Effector memory CD8-positive, alpha-beta T cell (primary cell): ENCODE measurements around the gene DIS3L2.
A peak's percentile ranks its signal among the peaks of the same experiment; 100 is the strongest.

ENCODE experiments used
- ATAC-seq: fragments of 150-1000 bp; cut with Tn5 transposase; replicated peaks from 2 replicates; pipeline ENCODE4 v1.10.0; 2021; ENCODE audit warnings: mild to moderate bottlenecking, moderate library complexity
- DNase-seq, 3 experiments: peaks; one replicate each; pipeline ENCODE4 v3.0.0; 2021
- H3K27ac Mint-ChIP-seq, 2 donors: one replicate each; pipeline ENCODE4 v1.8.0; 2022; ENCODE audit warnings: mild to moderate bottlenecking in 2 of 2, mixed read lengths in 2 of 2, moderate library complexity in 2 of 2
- H3K27me3 Mint-ChIP-seq, 2 donors: one replicate each; pipeline ENCODE4 v1.8.0; 2022; ENCODE audit warnings: mixed read lengths in 2 of 2
- H3K36me3 Mint-ChIP-seq: one replicate; pipeline ENCODE4 v1.8.0; 2022; ENCODE audit warnings: mild to moderate bottlenecking, moderate library complexity, mixed read lengths; ENCODE audit not compliant: insufficient read depth
- H3K4me1 Mint-ChIP-seq, 2 donors: one replicate each; pipeline ENCODE4 v1.8.0; 2022; ENCODE audit warnings: low read depth in 2 of 2, mixed read lengths in 2 of 2
- H3K4me3 Mint-ChIP-seq, 2 donors: one replicate each; pipeline ENCODE4 v1.8.0; 2022; ENCODE audit warnings: mild to moderate bottlenecking in 2 of 2, mixed read lengths in 2 of 2, moderate library complexity in 2 of 2
- H3K9me3 Mint-ChIP-seq, 2 donors: one replicate each; pipeline ENCODE4 v1.8.0; 2022; ENCODE audit warnings: mixed read lengths in 2 of 2

The DIS3L2 gene

DNA sequence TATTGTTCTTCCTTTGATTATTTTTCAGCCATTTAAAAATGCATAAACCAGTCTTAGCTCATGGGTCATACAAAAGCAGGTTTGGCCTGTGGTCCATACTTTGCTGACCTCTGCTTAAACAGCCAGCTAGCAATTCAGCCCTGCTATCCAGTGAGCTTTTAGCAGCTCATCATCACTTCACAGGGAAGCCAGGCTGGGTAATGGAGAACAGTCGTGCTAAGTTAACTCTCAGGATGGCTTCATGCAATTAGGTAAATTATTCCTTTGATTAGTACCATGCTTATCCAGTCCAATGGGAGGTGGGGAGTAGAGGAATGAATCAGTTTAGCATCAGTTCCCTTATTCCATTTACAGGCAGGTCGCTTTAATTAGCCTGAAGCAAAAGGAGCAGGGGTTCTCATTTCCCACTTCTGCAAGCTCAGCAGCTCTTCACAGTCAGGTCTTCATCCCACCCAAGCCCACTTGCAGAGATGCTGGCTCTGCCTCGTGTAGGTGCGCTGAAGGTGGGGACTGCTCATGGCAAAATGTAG, 307.2 kb downstream of the DIS3L2 start:
- H3K27me3 Mint-ChIP-seq, result no peaks in the 10 kb centered on the region
- H3K27ac Mint-ChIP-seq, result no peak overlapping the region
- H3K4me1 Mint-ChIP-seq, result no peaks in the 10 kb centered on the region
- DNase-seq, result no peak
- H3K36me3 Mint-ChIP-seq, result peaks cover 13% of the 10 kb centered on the region
- H3K4me3 Mint-ChIP-seq, result no peak overlapping the region
- no peaks in the 10 kb centered on the region for H3K9me3 Mint-ChIP-seq
- no peak for ATAC-seq

DNA sequence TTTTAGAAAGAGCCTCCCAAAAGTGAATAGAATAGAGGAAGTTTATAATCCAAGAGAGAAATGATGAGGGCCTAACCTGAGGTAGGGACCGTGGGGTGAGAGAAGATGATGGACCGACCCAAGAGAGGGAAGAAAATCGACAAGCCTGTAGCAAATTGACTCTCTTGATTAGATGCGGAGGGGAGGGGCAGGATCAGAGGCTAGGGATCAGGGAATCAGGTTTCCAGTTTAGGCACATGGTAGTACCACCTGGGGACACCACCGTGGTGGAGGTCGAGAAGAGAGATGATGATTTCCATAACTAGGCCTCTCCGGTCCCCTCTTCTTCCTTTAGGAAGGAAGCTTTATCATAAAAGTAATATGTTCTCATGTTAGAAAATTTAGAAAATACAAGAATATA, 308.4 kb downstream of the DIS3L2 start:
- H3K27ac Mint-ChIP-seq, result peak overlapping the region in 1 of 2 donors; percentile 33
- ATAC-seq (no peak), DNase-seq (no peak)
- no peaks in the 10 kb centered on the region for H3K9me3 Mint-ChIP-seq
- no peaks in the 10 kb centered on the region for H3K4me1 Mint-ChIP-seq
- H3K36me3 Mint-ChIP-seq, result peaks cover 7% of the 10 kb centered on the region
- no peaks in the 10 kb centered on the region for H3K27me3 Mint-ChIP-seq
- H3K4me3 Mint-ChIP-seq, result no peak overlapping the region

DNA sequence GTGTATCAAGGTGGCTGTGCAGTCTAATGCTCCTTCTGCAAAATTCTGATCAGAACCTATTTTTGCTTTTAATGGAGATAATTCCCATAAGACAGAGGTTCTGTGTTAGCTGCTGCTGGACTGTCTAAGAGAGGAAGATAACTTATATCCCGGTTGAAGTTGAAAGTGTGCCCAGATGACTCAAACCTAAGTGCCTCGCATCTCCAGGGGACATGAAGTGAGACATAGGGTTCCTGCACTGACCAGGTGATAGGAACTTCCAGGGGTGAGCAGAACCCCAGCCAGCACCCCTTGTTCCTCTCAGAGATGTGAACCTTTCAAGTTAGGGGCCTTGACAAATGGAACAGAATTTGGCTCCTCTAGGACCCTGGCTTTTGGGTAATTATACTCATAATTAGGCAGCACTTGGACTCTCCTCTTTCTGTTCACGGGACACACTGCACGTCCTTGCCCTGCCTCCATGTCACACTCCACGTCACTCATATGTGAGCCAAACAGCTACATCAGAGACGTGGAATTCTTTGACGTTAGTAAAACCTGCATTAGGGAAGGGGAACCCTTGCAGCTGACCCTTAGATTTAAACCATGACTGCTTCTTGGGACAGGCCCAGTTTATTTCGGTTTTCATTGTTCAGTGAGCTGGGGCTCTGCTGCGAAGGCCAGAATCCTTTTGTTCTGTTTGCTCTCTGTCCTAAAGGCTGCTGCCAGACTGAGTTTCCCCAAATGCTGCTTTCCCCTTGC, 312.6 kb downstream of the DIS3L2 start:
- Mint-ChIP-seq H3K27me3 (no peaks in the 10 kb centered on the region), H3K9me3 (no peaks in the 10 kb centered on the region), H3K4me3 (no peak overlapping the region), H3K36me3 (peaks cover 3% of the 10 kb centered on the region), H3K4me1 (peaks cover 0 to 2% of the 10 kb centered on the region in 2 donors), H3K27ac (peak overlapping the region in 1 of 2 donors; percentile 15)
- DNase-seq (no peak), ATAC-seq (no peak)

DNA sequence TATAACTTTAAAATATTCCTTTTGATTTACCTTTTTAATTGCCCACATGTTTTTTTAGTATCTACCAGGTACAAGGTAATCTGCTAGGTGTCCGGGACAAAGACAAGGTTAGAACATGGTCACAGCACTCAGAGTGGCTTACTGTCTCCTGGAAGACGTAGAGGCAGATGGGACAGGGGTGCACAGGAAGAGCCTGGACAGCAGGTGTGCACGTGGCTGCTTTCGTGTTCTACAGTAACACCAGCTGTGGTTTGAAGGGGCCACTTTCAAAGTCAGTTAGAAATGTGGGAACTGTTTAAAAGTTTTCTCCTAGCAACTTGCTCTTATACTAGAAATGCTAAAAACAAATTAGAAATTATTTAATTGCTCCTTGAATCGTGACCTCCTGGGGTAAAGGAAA, 314.2 kb downstream of the DIS3L2 start:
- ATAC-seq (no peak), DNase-seq (no peak)
- H3K36me3 Mint-ChIP-seq, result peaks cover 3% of the 10 kb centered on the region
- H3K4me3 Mint-ChIP-seq, result no peak overlapping the region
- H3K4me1 Mint-ChIP-seq, result peaks cover 0 to 2% of the 10 kb centered on the region in 2 donors
- no peaks in the 10 kb centered on the region for H3K9me3 Mint-ChIP-seq
- no peak overlapping the region for H3K27ac Mint-ChIP-seq
- H3K27me3 Mint-ChIP-seq, result no peaks in the 10 kb centered on the region

DNA sequence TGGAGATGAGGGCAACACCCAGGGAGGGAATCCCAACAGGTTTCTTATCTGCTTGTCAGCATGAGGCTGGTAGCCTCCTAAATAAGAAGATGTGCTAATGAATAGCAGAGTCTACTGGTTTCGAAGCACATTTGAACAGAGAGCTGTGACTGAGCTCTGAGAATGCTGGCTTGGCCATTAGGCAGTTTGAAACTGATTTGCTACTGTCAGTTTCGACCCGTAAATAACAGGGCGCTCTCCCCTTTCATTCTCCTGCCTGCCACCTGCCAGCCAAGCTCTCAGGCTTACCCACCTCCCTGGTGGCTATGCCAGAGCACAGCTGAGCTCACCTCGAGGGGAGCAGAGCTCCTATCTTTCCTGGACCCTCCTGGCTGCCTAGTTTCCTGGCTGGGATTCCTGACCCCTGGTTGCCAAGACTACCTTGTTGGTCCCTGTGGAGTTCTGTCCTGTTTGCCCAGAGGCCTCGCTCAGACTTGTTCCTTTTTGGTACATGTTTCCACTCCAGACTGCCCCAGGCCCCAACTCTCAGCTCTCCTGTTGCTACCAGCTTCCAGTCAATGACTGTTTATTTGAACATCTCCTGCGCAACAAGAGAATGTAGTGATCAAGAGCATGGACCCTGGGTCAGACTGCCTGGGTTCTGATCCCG, 314.7 kb downstream of the DIS3L2 start:
- ATAC-seq (no peak), DNase-seq (no peak)
- Mint-ChIP-seq H3K9me3 (no peaks in the 10 kb centered on the region), H3K27me3 (no peaks in the 10 kb centered on the region), H3K36me3 (peaks cover 3% of the 10 kb centered on the region), H3K27ac (no peak overlapping the region), H3K4me3 (no peak overlapping the region), H3K4me1 (peaks cover 0 to 2% of the 10 kb centered on the region in 2 donors)

DNA sequence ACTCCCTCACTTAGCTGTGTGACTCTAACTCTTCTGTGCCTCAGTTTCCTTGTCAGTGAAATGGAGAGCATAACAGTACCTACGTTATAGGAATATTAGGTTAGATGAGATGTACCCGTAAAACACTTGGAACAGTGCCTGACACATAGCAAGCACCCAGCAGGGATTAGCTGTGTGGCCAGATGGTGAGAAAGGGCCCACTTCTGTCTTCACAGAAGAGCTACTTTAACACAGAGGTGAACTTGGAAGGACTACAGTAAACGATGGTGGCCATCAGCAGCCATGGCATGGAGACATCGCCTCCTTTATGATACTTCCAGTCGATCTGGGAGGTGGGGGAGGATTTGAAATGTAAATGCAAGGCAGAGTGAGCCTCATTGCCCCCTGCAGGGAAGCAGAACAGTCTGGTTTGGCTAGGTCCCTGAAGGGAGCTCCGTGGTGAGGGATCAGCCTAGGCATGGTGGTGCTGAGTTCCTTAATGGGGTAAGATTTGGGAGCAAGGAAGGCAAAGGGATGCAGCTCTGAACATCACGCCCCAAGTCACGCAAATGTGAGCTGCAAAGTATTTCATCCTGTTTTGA, 315.3 kb downstream of the DIS3L2 start:
- Mint-ChIP-seq H3K4me1 (peaks cover 0 to 2% of the 10 kb centered on the region in 2 donors), H3K9me3 (no peaks in the 10 kb centered on the region), H3K36me3 (peaks cover 3% of the 10 kb centered on the region), H3K27ac (no peak overlapping the region), H3K4me3 (no peak overlapping the region), H3K27me3 (no peaks in the 10 kb centered on the region)
- ATAC-seq, result no peak
- no peak for DNase-seq

DNA sequence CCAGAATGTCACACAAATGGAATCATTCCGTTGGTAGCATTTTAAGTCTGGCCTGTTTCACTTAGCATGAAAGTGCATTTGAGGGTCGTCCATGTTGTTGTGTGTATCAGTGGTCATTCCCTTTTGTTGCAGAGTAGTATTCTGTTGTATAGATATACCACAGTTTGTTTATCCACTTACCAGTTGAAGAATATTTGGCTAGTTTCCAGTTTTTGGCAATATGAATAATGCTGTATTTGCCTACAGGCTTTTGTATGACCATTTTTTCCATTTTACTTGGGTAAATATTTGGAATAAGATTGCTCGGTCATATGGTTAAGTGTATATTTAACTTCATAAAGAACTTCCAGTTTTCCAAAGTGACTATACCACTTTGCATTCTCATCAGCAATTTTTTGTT, 317.0 kb downstream of the DIS3L2 start:
- ATAC-seq, result no peak
- Mint-ChIP-seq H3K4me1 (peaks cover 0 to 5% of the 10 kb centered on the region in 2 donors), H3K36me3 (peaks cover 2% of the 10 kb centered on the region), H3K9me3 (no peaks in the 10 kb centered on the region), H3K4me3 (no peak overlapping the region), H3K27me3 (no peaks in the 10 kb centered on the region), H3K27ac (no peak overlapping the region)
- DNase-seq, result no peak

DNA sequence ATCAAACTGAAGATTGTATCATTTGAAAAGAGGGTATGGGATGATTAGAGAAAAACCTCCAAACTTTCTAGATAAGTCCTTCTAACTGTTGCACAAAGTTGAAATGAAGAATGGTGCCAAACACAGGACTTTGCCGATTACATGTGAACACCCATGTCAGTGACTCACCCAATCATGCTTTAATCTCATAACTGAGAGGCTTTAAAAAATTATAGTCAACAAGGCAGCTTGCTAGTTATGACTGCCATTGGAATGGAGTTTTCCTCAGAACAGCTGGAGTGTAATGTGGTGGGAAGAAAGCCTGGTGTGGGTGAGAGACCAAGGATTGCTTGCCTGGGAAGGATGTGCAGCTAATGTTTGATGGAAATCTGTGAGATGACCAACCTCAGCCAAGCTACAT, 318.8 kb downstream of the DIS3L2 start:
- no peak overlapping the region for H3K4me3 Mint-ChIP-seq
- peaks cover 0 to 7% of the 10 kb centered on the region in 2 donors for H3K4me1 Mint-ChIP-seq
- ATAC-seq (no peak), DNase-seq (no peak)
- peaks cover 4% of the 10 kb centered on the region for H3K36me3 Mint-ChIP-seq
- no peaks in the 10 kb centered on the region for H3K9me3 Mint-ChIP-seq
- no peaks in the 10 kb centered on the region for H3K27me3 Mint-ChIP-seq
- peak overlapping the region in 1 of 2 donors; percentile 82 for H3K27ac Mint-ChIP-seq

DNA sequence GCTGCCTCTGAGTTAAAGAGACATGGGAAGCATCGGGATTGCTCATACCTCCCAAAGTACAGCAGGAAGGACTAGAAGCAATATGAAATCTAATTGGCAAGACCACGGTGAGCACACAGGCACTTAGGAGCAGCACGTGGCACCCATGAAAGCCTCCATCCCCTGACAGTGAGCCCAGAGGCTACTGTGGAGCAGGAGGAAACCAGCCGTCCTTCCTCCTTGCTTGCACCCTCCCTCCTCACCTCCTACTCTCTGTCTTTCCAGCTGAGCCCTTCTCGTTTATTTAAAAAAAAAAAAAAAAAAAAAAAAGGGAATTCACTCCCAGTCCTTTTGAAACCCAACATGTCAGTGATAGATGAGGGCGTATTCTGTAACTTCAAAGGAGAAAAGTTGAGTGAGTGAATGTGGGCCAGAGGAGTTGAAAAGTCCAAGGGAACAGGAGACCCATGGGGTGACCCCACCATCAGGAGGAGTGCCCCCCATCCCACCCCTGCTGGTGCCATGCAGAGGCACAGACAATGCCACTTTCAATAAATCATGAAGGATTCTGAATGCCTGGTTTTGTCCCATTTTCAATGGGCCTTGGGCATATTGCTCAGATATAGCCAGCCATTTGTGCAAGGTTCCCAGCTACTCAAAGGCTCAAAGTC, 320.5 kb downstream of the DIS3L2 start:
- no peak overlapping the region for H3K27ac Mint-ChIP-seq
- peaks cover 0 to 5% of the 10 kb centered on the region in 2 donors for H3K4me1 Mint-ChIP-seq
- no peaks in the 10 kb centered on the region for H3K27me3 Mint-ChIP-seq
- H3K36me3 Mint-ChIP-seq, result peaks cover 8% of the 10 kb centered on the region
- H3K4me3 Mint-ChIP-seq, result no peak overlapping the region
- ATAC-seq (no peak), DNase-seq (no peak)
- no peaks in the 10 kb centered on the region for H3K9me3 Mint-ChIP-seq

DNA sequence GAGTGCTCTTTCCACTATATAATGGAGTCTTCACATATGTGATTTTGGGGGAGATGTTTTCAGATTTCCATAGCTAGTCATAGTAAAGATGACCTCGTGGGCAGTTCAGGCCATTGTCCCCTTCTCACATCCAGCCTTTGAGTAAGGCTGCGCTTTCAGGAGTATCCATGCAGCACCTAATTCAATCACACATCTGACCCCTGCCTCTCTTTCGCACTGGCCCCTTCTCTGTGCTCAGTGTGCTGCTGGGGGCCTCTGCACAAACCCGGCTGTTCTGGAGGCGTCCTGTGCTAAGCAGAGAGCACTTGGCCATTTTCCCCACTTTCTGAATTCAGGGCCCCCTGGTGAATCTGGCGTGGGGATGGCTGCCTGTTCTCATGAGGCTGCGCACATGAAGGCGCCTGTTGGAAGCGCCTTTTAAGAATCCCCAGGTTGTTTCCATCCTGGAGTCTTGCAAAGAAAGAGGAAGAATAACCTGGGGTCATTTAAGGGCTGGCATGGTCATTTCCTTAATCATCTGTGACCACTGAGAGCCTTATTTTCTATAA, 321.1 kb downstream of the DIS3L2 start:
- DNase-seq, result no peak
- H3K27me3 Mint-ChIP-seq, result no peaks in the 10 kb centered on the region
- H3K27ac Mint-ChIP-seq, result peak overlapping the region in 1 of 2 donors; percentile 11
- H3K9me3 Mint-ChIP-seq, result no peaks in the 10 kb centered on the region
- peaks cover 8% of the 10 kb centered on the region for H3K36me3 Mint-ChIP-seq
- no peak overlapping the region for H3K4me3 Mint-ChIP-seq
- H3K4me1 Mint-ChIP-seq, result peaks cover 0 to 4% of the 10 kb centered on the region in 2 donors
- ATAC-seq, result no peak

DNA sequence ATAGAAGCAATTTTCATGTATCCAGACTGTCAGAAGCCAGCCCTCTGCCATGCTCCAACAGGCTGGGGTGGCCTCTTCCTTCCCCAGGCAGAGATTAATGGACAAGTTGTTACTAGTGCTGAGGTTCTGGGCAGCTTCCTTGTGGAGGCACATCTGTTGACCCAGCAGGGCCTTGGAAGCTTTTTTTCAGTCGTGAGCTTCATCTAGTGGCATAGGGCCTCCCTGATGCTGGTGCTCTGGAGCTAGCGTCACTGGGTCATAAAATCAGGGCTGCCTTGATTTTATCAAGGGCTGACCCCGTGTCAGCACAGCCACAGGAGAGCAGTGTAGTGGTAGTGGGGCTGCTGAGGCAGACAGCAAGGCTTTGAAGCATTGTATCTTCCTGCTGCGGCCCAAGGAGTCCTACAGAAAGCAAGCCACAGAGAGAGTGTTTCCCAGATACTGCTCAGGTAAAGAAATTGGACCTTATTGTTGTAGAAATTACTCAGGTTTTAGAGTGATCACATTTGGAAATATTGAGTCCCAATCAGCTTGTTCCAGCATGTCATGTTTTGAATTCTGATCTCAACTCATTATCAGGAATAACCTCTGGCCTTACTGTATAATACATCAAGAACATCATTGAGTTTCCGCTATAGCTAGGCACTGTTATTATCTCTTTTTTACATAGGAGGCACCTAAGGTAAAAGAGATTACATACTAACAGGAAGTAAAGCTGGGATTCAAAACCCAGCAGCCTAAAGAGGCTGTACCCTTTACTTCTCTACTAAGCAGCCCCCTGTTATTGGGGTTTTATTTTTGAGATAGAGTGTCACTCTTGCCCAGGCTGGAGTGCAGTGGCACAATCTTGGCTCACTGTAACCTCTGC, 324.7 kb downstream of the DIS3L2 start:
- H3K27me3 Mint-ChIP-seq, result no peaks in the 10 kb centered on the region
- H3K4me1 Mint-ChIP-seq, result peaks cover 0 to 4% of the 10 kb centered on the region in 2 donors
- H3K9me3 Mint-ChIP-seq, result no peaks in the 10 kb centered on the region
- no peak overlapping the region for H3K4me3 Mint-ChIP-seq
- H3K27ac Mint-ChIP-seq, result peak overlapping the region in 1 of 2 donors; percentile 71
- DNase-seq (no peak), ATAC-seq (no peak)
- H3K36me3 Mint-ChIP-seq, result peaks cover 8% of the 10 kb centered on the region

DNA sequence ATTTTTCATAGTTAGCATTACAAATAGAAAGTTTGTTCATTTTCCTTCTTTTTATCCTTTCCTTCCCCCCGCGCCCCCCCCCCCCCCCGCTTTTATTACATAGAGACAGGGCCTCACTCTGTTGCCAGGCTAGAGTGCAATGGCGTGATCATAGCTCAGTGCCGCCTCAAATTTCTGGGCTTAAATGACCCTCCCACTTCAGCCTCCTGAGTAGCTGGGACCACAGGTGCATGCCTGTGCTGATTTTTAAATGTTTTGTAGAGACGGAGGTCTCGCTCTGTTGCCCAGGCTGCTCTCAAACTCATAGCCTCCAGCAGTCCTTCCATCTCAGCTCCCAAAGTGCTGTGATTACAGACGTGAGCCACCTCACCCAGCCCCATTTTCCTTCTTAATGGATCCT, 325.8 kb downstream of the DIS3L2 start:
- DNase-seq (no peak), ATAC-seq (no peak)
- peak overlapping the region in 1 of 2 donors; percentile 9 for H3K27ac Mint-ChIP-seq
- H3K9me3 Mint-ChIP-seq, result no peaks in the 10 kb centered on the region
- H3K36me3 Mint-ChIP-seq, result peaks cover 8% of the 10 kb centered on the region
- peaks cover 1 to 8% of the 10 kb centered on the region in 2 donors for H3K4me1 Mint-ChIP-seq
- no peak overlapping the region for H3K4me3 Mint-ChIP-seq
- no peaks in the 10 kb centered on the region for H3K27me3 Mint-ChIP-seq
